HPDE6-E6E7 (cell line): ENCODE measurements around the gene PDZD11.
"Not testable (repeated sequence)": the region's sequence is repeated elsewhere in the genome, so short reads cannot be mapped to it uniquely, and the experiment has no call there.

Experiments
- DNase-seq: peaks from one replicate; pipeline ENCODE4 v3.0.0; 2011; ENCODE audit warnings: missing footprints; ENCODE audit errors: extremely low spot score

The PDZD11 gene

DNA sequence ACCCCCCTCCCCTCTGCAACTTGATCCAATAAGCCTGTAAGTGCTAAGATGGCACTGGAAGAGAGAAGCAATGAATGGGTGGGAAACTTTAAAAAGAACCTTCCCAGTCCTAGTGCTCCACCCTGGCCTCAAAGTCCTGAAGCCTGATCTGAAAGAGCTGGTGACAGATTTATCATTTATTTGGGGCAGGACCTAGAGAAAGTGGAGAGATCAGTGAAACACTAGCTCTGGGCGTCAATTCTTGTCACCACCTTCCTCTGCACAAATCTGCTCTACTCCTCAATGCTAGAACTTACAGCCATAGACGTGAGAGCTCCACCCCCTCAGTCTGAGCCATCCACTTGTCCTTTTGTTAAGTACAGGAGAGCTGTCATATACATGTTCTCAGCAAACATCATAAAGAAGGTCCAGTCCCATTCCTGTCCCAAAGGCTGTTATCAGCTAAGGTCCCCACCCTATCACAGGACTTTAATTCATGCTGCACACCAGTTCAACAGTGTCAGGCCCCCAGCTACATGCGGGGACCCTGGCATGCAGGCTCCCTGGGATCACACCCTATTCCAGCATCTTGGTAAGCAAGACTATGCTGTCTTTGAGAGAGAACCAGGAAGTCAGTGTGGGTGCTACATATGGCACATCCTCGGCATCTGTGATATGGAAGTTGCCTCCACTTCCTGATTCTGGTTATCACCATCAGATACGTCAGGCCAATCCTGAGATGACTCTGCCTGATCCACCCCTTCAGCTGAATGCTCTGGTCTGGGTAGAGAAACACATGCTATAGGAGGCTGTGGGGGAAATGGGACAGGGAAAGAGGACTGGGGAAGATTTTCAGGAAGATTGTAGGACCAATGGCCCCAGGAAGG, 32.1 kb downstream of the PDZD11 start:
- DNase-seq = no peak

DNA sequence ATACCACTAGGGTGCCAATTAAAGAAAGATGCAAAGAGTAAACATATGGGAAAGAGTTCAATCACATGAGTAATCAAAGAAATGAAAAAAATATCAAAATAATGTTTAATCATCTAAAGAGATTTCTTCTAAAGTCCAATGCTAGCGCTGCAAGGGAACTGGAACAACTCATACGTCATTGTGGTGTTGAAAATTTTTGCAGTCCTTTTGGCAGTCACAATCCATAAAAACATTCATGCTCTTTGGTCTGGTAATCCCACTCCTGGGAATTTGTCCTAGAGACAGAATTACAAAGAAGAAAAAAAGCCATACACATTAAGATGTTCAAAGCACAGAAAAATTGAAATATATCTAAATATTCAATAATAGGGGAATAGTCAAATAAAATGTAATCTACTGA, 34.3 kb downstream of the PDZD11 start:
- no peak for DNase-seq

DNA sequence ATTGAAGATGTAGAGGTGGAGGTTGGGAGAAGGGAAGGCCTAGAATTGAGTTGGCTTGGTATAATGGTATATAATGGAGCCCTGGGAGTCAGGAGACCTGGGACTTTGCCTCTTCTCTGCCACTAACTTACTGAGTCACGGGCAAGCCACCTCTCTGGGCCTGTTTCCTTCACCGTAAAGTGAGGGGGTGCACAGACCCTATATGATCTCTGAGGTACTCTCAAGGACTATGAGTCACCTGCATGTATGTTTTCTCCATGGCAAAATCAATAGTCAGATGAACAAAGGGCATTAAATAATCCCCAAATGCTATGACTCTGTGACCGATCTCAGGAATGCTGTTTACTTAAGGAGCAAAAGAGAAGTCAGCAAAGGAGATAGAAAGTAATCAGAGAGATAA, 34.8 kb downstream of the PDZD11 start:
- no peak for DNase-seq

DNA sequence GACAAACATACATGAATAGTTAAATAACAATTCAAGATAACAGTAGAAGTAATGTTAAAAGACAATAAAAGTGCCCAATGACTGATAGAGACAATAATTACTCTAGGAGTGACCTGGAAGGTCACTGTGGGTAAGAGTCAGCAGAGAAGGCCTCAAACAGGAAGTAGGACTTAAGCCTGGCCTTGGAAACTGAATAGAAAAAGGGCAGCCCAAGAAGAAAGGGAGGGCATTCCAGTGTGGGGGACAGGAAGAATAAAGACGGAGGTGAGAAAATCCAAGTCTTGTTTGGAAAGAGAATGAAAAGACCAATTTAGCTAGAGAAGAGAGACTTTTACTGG, 35.7 kb downstream of the PDZD11 start:
- no peak for DNase-seq

DNA sequence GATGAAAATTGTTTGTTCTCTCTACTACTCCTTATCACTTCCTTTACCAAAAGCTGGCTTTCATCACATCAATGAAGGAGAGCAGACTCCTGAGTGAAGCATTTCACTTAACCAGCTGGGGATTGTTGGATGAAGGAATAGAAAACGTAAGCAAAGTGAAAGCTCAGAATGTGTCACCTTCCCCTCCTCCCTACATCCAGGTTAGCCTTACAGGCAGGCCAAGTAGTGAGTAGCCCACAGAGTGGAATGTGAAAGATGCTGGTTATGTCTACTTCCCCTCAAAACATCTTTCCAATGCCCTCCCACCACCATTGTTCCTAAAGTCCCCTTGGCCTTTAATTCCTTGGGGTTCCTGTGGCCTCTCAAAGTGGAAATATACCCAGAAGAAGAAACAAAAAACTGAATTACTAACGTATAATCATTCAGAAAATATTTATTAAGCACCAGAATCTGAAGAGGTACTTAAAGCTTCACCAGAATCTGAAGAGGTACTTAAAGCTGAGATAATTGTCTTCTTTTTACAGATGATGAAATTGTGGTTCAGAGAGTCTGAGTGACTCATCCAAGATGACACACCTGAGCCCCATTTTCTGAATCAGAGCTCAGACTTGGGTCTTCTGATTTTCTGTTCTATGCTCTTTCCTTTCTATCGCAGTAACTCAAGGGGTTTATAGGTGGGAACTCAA, 36.2 kb downstream of the PDZD11 start:
- peak; percentile 39 for DNase-seq

DNA sequence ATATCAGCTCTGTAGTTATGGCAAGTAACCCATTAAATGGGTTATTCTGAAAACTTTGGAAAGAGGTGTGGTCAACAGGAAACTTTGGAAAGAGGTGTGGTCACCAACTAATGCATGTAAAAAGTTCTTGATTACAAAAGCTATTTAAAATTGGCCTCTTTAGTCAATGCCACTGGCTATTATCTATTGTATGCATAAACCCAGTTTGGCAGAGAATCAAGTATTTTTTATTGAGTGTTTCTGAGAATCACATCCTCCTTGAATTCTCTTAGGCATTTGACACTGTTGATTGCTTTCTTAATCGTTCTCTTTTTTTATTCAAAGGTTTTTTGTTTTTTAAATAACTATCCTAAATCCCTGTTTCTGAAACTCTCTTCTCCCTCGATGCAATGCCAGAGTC, 37.2 kb downstream of the PDZD11 start:
- DNase-seq = no peak

GRCh38 chrX:70247252-70247651, 42.5 kb downstream of the PDZD11 start:
- DNase-seq = no peak

- DNase-seq = no peak
Measured at GRCh38 chrX:70244881-70245280, 44.8 kb downstream of the PDZD11 start.

- DNase-seq = not testable (repeated sequence)
Measured at GRCh38 chrX:70243601-70244000, 46.1 kb downstream of the PDZD11 start.

DNA sequence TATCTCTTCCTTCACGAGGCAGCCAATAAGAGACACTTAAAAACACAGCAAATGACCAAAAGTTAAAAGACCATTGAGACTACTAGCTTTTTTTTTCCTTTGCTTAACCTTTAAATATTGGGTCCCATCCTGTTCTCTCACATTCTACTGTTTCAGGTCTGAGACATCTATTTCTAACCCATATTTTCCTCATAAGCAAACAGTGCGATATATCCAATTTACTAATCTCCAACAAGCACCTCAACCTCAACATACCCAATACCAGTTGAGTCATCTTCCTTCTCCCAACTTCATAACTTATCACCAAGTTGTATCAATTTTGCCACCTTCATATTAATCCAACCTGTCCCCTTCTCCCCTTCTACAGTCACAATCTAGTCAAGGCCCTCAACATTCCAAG, 48.2 kb downstream of the PDZD11 start:
- DNase-seq = no peak

DNA sequence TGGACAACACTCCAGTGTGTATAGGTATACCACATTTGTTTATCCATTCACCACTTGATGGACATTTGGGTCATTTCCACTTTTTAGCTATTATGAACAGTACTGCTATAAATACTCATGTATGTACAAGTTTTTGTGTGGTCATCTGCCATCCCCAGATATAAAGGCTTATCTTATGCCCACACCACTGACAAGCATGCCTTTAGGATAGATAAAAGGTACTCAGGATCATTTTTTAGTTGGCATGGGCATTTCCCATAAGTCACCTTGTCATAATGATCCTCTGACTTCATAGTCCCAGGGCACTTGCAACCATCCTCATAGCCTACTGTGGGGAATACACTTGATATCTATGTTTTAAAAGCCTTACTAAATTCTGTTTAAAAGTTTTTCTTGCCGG, 49.0 kb downstream of the PDZD11 start:
- DNase-seq = no peak
